Bronchial epithelial cell (primary cell): ENCODE measurements around the gene CDH9. TPM values are rescaled to one million over a fixed set of nuclear protein-coding genes. Genes with fewer than 3 reads are reported as not detected.

ENCODE experiments used
- DNase-seq: peaks from one replicate; pipeline ENCODE4 v3.0.0-alpha.2; 2010; ENCODE audit warnings: low read depth
- FAIRE-seq: peaks from 2 replicates; lab custom pipeline; 2011; peaks lifted over from hg19 to GRCh38; lab: Jason Lieb, UNC
- H3K27me3 ChIP-seq: 2 replicates; pipeline ENCODE4 v1.5.1; 2011; ENCODE audit warnings: low read length; ENCODE audit not compliant: control insufficient read depth, insufficient read depth
- H3K36me3 ChIP-seq: 2 replicates; pipeline ENCODE4 v1.5.1; 2011; ENCODE audit warnings: low read length; ENCODE audit not compliant: control insufficient read depth, insufficient read depth
- H3K4me3 ChIP-seq: 2 replicates; pipeline ENCODE4 v1.5.1; 2011; ENCODE audit warnings: mild to moderate bottlenecking, low read depth, low read length, control low read depth
- total RNA-seq: library from RNA; depleted of rRNA; stranded (reverse); fragments of >200 nt; gene quantifications from 2 replicates; pipeline ENCODE4 v1.2.1, GENCODE V29; 2014
- TF ChIP-seq, protein P1 (sequence below): IDR thresholded peaks from 2 replicates; pipeline ENCODE4 v1.5.1; 2011; ENCODE audit warnings: mild to moderate bottlenecking, moderate library complexity, low read length, control low read depth, inconsistent platforms; ENCODE audit not compliant: insufficient read depth, severe bottlenecking

CDH9 gene
- total RNA-seq, 1 donor from 2014 or later: not detected

DNA sequence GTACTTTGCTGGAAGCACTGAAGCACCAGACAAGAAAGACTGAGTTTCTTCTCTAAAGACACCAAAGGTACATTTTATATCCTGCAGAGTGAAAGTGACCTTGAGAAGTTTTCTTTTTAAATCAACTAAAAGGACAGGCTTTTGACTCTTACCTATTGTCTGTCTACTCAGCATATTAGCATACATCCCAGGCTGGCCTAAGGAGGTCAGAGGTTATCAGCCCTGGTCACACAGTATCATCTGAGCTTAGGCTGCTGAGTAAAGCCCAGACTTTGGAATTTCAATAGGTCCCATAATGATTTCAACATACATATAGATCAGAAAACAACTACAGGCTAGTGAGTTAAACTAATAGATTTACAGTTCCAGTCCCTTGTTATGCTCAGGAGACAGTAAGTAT is 10.1 kb upstream of the CDH9 start:
- DNase-seq: no peak
- no peaks in the 10 kb centered on the region for H3K36me3 ChIP-seq
- H3K4me3 ChIP-seq: no peak overlapping the region
- H3K27me3 ChIP-seq: no peaks in the 10 kb centered on the region
- TF ChIP-seq, protein P1, sequence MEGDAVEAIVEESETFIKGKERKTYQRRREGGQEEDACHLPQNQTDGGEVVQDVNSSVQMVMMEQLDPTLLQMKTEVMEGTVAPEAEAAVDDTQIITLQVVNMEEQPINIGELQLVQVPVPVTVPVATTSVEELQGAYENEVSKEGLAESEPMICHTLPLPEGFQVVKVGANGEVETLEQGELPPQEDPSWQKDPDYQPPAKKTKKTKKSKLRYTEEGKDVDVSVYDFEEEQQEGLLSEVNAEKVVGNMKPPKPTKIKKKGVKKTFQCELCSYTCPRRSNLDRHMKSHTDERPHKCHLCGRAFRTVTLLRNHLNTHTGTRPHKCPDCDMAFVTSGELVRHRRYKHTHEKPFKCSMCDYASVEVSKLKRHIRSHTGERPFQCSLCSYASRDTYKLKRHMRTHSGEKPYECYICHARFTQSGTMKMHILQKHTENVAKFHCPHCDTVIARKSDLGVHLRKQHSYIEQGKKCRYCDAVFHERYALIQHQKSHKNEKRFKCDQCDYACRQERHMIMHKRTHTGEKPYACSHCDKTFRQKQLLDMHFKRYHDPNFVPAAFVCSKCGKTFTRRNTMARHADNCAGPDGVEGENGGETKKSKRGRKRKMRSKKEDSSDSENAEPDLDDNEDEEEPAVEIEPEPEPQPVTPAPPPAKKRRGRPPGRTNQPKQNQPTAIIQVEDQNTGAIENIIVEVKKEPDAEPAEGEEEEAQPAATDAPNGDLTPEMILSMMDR: no peak
- FAIRE-seq: no peak

DNA sequence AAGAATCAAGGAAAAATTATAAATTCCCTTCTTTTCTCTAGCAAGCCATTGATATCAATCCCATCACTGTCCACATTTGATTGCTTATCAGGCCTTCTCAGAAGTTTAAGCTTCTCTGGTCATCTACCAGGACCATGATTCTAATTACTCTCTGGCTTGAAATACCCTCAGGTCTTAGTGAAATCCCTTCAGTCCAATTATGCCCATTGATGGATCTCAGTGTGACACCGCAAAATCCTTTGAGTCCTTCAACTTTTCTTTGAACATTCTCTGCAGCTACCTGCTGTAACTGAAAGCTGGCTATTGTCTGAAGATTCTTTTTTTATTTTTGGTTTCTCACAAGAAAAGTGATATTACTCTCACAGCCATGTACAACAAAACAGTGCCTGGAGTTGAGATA is 3.0 kb upstream of the CDH9 start:
- DNase-seq (no peak), FAIRE-seq (no peak)
- Histone ChIP-seq H3K36me3 (no peaks in the 10 kb centered on the region), H3K4me3 (no peak overlapping the region), H3K27me3 (no peaks in the 10 kb centered on the region)
- TF ChIP-seq, protein P1: no peak

DNA sequence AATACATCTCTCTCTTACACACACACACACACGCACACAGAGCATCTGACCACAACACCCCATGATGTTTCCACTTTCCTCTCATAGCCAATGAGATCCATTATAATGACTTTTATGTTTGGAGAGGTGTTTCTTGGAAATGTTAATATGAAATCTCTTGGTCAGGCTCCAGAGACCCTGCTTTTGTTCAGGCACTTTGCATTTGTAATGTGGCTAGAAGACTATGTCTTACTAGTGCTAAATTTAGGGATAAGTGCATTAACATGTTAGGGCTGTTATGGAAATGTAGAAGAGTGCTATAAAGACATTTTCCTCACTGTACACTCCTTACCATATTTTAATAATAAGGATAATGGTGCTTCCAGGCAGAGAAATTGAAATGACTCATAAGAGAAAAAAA is 3.8 kb downstream of the CDH9 start:
- Histone ChIP-seq H3K27me3 (no peaks in the 10 kb centered on the region), H3K36me3 (no peaks in the 10 kb centered on the region), H3K4me3 (no peak overlapping the region)
- FAIRE-seq (no peak), DNase-seq (no peak)
- TF ChIP-seq, protein P1: no peak

DNA sequence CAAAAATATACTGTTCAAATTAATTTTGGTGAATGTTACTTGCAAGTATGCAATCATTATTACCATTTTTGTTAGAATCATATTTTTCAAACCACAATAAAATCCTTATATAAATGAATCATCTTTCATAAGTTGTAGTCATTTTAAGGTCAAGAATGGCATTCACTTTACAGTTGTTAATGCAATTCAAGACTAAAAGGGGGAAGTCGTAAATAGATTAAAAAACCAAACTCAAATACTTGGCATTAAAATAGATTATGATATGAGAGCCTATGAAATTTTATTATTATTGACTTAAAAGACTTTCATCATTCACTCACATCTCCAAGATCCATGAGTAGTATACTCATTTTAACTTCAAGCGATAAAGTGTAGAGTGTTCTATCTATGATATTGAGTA is 11.6 kb downstream of the CDH9 start:
- Histone ChIP-seq H3K36me3 (no peaks in the 10 kb centered on the region), H3K4me3 (no peak overlapping the region), H3K27me3 (no peaks in the 10 kb centered on the region)
- TF ChIP-seq, protein P1: no peak
- no peak for FAIRE-seq
- no peak for DNase-seq

DNA sequence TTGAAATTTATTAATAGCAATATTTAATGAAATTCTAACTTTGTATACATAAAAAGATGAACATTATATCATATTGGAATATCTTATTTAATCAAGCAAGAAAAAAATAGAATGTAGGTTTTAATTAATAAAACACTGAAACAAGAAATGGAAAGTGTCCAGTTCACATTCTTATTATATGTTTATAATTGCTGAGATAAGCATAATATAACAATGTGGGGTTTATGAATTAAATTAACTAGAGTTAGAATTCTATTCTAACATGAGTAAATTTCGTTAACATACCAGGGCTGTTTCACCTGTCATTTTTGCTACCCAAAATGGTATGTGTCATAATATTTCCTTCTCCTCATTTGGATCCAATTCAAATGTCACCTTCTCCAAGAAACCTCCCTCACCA is 12.3 kb downstream of the CDH9 start:
- TF ChIP-seq, protein P1: no peak
- H3K27me3 ChIP-seq: no peaks in the 10 kb centered on the region
- no peak for FAIRE-seq

DNA sequence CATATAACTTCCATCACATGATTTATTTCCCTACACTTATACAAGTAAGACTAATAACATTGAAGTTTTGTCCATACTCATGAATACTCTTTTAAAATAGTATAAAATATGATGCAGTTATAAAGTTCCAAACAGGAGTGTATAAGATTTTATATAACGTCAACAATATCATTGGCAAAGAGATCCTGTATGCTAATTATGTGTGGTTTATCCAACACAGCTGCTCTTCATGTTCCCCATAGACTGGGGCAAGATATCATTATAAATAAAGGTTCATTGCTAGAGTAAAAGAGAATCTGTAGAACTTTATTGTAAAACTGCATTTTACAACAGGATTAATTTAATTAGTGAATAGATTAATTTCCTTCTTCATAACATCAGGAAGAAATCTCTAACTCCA is 16.9 kb downstream of the CDH9 start:
- FAIRE-seq: no peak

More for the DNA sequence above, 12.3 kb downstream of the CDH9 start:
- DNase-seq: no peak
- Histone ChIP-seq H3K36me3 (no peaks in the 10 kb centered on the region), H3K4me3 (no peak overlapping the region)

More for the DNA sequence above, 16.9 kb downstream of the CDH9 start:
- TF ChIP-seq, protein P1: no peak
- Histone ChIP-seq H3K36me3 (no peaks in the 10 kb centered on the region), H3K4me3 (no peak overlapping the region), H3K27me3 (no peaks in the 10 kb centered on the region)
- no peak for DNase-seq
